AG10803 (cell line): Measurements from ENCODE around the gene VPS33B.

Experiments
- DNase-seq: peaks from one replicate; pipeline ENCODE4 v3.0.0; 2010; ENCODE audit warnings: low read depth
- H3K4me3 ChIP-seq: 2 replicates; pipeline ENCODE4 v1.5.1; 2011; ENCODE audit warnings: mild to moderate bottlenecking, low read length, control low read depth
- CTCF ChIP-seq: conservative IDR thresholded peaks from 2 replicates; pipeline ENCODE4 v1.5.1; 2011; ENCODE audit warnings: mild to moderate bottlenecking, low read length, control low read depth, inconsistent platforms

Gene VPS33B

GRCh38 chr15:90956274-90957030 lies 65.9 kb downstream of the VPS33B start:
- peak overlapping the region; percentile 68 for H3K4me3 ChIP-seq
- peak; percentile 44 for TF ChIP-seq CTCF
- DNase-seq = peak; percentile 65

- TF ChIP-seq CTCF = no peak
- H3K4me3 ChIP-seq = no peak overlapping the region
- no peak for DNase-seq
These were observed 66.6 kb downstream of the VPS33B start for GRCh38 chr15:90955624-90956273.

- DNase-seq = peak; percentile 93
- peak within 1 kb of the TSS; percentile 92 for H3K4me3 ChIP-seq
- TF ChIP-seq CTCF = no peak
These were observed 67.4 kb downstream of the VPS33B start, which contains the start of gene RCCD1 for GRCh38 chr15:90954712-90955623. TSS of gene RCCD1 (plus strand) at chr15:90954884. CDS start at chr15:90956735, 1,851 bp downstream.

- no peak for TF ChIP-seq CTCF
- peak overlapping the region; percentile 92 for H3K4me3 ChIP-seq
- DNase-seq = no peak
These were observed 68.3 kb downstream of the VPS33B start for GRCh38 chr15:90953947-90954711.

DNA sequence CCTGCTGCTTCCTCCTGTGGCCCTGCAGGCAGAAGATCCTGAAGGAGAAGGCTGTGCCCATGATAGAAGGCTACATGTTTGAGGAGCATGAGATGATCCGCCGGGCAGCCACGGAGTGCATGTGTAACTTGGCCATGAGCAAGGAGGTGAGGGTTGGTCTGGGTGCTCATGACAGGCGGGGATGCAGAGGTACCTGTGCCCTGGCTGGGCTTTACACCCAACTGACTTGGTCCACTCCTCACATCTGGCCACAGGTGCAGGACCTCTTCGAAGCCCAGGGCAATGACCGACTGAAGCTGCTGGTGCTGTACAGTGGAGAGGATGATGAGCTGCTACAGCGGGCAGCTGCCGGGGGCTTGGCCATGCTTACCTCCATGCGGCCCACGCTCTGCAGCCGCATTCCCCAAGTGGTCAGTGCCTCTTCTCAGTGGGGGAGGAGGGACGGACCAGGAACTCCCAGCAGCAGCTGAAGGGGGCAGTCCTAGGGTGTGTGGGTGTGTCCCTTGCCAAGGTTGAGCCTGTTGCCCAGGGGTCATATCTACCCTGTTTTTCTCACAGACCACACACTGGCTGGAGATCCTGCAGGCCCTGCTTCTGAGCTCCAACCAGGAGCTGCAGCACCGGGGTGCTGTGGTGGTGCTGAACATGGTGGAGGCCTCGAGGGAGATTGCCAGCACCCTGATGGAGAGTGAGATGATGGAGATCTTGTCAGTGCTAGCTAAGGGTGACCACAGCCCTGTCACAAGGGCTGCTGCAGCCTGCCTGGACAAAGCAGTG lies 69.3 kb downstream of the VPS33B start:
- TF ChIP-seq CTCF = no peak
- DNase-seq = no peak
- H3K4me3 ChIP-seq = no peak overlapping the region

- DNase-seq = no peak
- TF ChIP-seq CTCF = no peak
- no peak overlapping the region for H3K4me3 ChIP-seq
These were observed 71.7 kb downstream of the VPS33B start for GRCh38 chr15:90950676-90951075.
